Large intestine (tissue), 3 donors: ENCODE measurements around the gene SPOCD1. TPM values are rescaled to one million over a fixed set of nuclear protein-coding genes. Genes with fewer than 3 reads are reported as not detected.
"Not testable (repeated sequence)": the region's sequence is repeated elsewhere in the genome, so short reads cannot be mapped to it uniquely, and the experiment has no call there.

ENCODE experiments used
- DNase-seq, 2 donors: peaks; one replicate each; pipeline versions ENCODE4 v3.0.0 to v3.0.0-alpha.2; 2013
- H3K27ac ChIP-seq: one replicate; pipeline ENCODE4 v1.5.1; 2013; ENCODE audit warnings: low read length
- H3K27me3 ChIP-seq: 2 replicates; pipeline ENCODE4 v1.6.1; 2013; ENCODE audit warnings: low read length; ENCODE audit not compliant: control insufficient read depth, insufficient read depth
- H3K36me3 ChIP-seq: 2 replicates; pipeline ENCODE4 v1.6.1; 2013; ENCODE audit warnings: low read length; ENCODE audit not compliant: control insufficient read depth, insufficient read depth
- H3K4me1 ChIP-seq: one replicate; pipeline ENCODE4 v1.6.1; 2013; ENCODE audit warnings: low read length; ENCODE audit not compliant: control insufficient read depth, insufficient read depth
- H3K4me3 ChIP-seq: one replicate; pipeline ENCODE4 v1.5.1; 2013; ENCODE audit warnings: low read length
- H3K9me3 ChIP-seq: one replicate; pipeline ENCODE4 v1.6.1; 2013; ENCODE audit warnings: mild to moderate bottlenecking, low read depth, low read length, moderate library complexity; ENCODE audit not compliant: control insufficient read depth
- WGBS: methylation state at CpG from one replicate; pipeline ENCODE4 v1.1.5; 2013; ENCODE audit warnings: low lambda C conversion rate; ENCODE audit not compliant: insufficient coverage; 5-methylcytosine and 5-hydroxymethylcytosine counted together
- polyA plus RNA-seq: library from polyadenylated mRNA; unstranded; fragments of 120-200 nt; gene quantifications from one replicate; pipeline ENCODE4 v1.2.1, GENCODE V29; 2013

Gene SPOCD1
- polyA plus RNA-seq, 1 donor: 1.2 TPM

DNA sequence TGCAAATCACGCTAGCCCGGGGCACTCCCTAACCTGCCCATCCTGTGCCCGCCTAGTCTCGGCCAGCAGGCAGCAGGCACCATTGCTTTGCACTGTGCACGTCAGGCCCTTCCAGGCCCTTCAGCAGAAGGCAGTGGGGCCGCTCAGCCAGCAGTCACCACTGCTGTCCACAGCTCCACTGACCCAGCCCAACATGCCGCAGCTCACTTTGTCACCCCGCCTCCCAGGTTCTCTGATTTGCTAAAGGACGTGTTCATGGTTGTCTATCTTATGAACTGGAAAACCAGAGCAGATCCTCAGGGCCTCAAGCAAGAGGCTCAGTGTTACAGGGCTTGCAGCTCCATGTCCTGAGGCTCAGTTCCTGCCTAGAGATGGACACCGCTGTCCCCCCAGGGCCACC, 14.2 kb upstream of the SPOCD1 start:
- Histone ChIP-seq H3K27me3 (no peaks in the 10 kb centered on the region), H3K4me3 (no peak overlapping the region), H3K36me3 (no peaks in the 10 kb centered on the region), H3K27ac (no peak overlapping the region), H3K4me1 (peaks cover 14% of the 10 kb centered on the region), H3K9me3 (no peaks in the 10 kb centered on the region)
- WGBS: no CpG with 5 or more reads among the region's 10 CpGs
- no peak for DNase-seq

DNA sequence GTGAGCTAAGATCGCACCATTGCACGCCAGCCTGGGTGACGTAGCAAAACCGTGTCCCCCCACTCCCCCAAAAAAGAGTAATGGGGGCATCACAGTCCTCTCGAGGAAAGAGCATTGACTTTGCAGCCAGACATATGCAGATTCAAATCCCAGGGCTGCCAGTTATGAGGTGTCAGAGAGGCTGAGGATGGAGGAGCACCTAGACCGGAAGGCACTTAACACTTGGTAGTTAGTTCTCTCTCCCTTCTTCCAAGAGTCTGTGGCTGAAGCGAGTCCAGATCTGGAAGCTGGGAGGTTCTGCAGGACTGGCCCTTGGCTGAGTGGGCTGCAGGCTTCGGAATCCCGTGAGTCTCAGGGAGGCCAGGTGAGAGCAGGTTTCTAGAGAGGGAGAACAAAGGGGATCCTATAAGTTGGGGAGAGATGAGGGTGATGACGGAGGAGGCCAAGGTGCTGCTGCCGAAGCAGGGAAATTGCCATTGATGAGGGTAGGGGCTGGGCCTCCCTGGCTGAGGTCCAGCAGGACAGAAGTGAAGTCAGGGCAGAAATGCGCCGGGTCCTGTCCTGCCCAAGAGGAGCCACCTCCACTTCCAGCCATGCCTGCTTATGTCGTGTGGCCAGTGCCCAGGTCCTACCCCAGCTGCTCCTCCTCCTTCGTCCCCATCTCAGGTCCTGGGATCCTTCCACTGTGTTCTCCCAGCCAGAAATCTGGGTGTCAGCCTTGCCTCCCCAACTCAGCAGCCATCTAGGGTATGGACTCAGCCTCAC, 13.3 kb upstream of the SPOCD1 start:
- DNase-seq: no peak
- H3K27me3 ChIP-seq: no peaks in the 10 kb centered on the region
- H3K36me3 ChIP-seq: no peaks in the 10 kb centered on the region
- peaks cover 14% of the 10 kb centered on the region for H3K4me1 ChIP-seq
- WGBS: no CpG with 5 or more reads among the region's 15 CpGs
- H3K9me3 ChIP-seq: no peaks in the 10 kb centered on the region
- no peak overlapping the region for H3K27ac ChIP-seq
- H3K4me3 ChIP-seq: no peak overlapping the region

DNA sequence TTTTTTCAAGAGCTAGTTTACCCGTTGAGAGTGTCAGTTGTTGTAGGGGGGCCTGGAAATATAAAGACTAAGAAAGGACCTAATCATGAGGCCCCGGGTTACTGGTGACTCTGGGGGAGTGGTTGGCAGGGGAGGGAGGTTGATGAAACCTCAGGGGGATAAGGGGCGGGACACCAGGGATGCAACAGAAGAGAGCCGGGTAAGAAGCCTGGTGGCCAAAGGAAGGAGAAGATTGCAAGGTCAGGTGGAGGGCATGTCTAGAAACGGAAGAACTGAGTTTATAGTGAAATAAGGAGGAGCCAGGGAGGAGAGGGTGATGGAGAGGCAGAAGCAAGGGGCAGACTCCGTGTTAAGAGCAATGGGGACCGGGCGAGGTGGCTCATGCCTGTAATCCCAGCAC, 12.5 kb upstream of the SPOCD1 start:
- Histone ChIP-seq H3K4me1 (peaks cover 14% of the 10 kb centered on the region), H3K36me3 (no peaks in the 10 kb centered on the region), H3K27me3 (no peaks in the 10 kb centered on the region), H3K9me3 (no peaks in the 10 kb centered on the region), H3K4me3 (no peak overlapping the region), H3K27ac (no peak overlapping the region)
- WGBS: 90% methylated on average over 2 of the region's 8 CpGs
- DNase-seq: no peak

DNA sequence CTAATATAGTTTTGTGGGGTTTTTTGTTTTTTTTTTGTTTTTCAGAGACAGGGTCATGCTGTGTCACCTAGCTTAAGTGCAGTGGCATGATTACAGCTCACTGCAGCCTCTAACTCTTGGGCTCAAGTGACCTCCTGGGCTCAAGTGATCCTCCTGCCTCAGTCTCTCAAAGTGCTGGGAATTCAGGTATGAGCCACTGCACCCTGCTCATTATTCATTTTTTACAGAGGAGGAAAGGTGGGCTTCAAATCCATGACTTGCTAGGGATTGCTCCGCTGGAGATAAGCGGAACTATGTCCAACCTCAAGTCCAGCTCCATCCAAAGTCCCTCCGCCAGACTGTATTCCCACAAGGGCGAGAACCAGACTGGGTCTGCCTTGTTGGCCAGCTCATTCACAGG, 8.0 kb upstream of the SPOCD1 start:
- Histone ChIP-seq H3K27me3 (no peaks in the 10 kb centered on the region), H3K4me1 (no peaks in the 10 kb centered on the region), H3K9me3 (no peaks in the 10 kb centered on the region), H3K27ac (no peak overlapping the region), H3K4me3 (no peak overlapping the region), H3K36me3 (no peaks in the 10 kb centered on the region)
- WGBS: no CpG with 5 or more reads among the region's 4 CpGs
- no peak for DNase-seq

DNA sequence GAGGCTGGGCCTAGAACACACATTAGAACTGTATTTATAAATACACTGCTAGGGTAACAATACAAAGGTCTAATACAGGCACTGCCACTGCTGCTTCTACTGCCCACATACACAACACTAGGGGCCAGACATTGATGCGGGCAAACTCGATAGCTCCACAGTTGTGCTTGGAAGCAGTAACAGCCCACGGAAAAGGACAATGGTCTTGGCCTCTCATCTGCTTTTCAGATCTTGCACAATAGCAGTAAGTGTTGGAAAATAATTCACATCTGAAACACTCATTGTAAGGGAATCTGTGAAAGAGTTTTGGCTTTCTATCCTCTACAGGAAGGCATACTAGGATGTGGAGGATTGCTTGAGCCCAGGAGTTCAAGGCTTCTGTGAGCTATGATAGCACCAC, 6.9 kb upstream of the SPOCD1 start:
- WGBS: no CpG with 5 or more reads among the region's 3 CpGs
- H3K27me3 ChIP-seq: no peaks in the 10 kb centered on the region
- no peak for DNase-seq
- H3K9me3 ChIP-seq: no peaks in the 10 kb centered on the region
- H3K4me3 ChIP-seq: no peak overlapping the region
- no peaks in the 10 kb centered on the region for H3K4me1 ChIP-seq
- H3K27ac ChIP-seq: peak overlapping the region; percentile 3
- H3K36me3 ChIP-seq: no peaks in the 10 kb centered on the region

DNA sequence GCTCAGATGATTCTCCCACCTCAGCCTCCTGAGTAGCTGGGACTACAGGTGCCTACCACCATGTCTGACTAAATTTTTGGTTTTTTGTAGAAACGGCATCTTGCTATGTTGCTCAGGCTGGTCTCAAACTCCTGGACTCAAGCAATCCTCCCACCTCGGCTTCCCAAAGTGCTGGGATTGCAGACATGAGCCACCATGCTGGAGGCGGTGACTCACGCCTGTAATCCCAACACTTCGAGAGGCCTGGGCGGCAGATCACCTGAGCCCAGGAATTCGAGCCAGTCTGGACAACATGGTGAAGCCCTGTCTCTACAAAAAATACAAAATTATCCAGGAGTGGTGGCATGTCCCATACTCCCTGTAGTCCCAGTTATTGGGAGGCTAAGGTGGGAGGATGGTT, 4.4 kb upstream of the SPOCD1 start:
- not testable (repeated sequence) for H3K4me3 ChIP-seq, H3K36me3 ChIP-seq, H3K9me3 ChIP-seq, DNase-seq, H3K4me1 ChIP-seq, H3K27me3 ChIP-seq, H3K27ac ChIP-seq
- no CpG with 5 or more reads among the region's 7 CpGs for WGBS

DNA sequence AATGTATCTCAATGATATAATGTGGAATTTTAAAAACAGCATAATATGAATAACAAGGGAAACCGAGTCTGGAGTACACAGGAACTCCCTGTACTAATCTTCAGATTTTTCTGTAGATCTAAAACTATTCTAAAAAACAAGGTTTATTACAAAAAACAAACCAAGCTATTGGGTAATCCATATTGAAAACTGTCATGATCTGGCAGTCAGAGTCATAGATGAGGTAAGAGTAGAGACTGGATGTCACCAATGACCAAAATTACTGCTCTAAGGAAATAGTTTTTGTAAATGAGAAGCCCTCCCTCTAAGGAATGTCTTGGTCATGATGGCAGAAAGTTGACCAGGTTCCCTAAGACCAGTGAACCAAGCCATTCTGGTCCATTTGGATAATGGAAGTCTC, 2.4 kb upstream of the SPOCD1 start:
- no peak for DNase-seq
- no peak overlapping the region for H3K27ac ChIP-seq
- 80% methylated on average over 1 of the region's 1 CpG for WGBS
- peaks cover 4% of the 10 kb centered on the region for H3K9me3 ChIP-seq
- no peak overlapping the region for H3K4me3 ChIP-seq
- H3K4me1 ChIP-seq: peaks cover 7% of the 10 kb centered on the region
- no peaks in the 10 kb centered on the region for H3K36me3 ChIP-seq
- H3K27me3 ChIP-seq: no peaks in the 10 kb centered on the region

DNA sequence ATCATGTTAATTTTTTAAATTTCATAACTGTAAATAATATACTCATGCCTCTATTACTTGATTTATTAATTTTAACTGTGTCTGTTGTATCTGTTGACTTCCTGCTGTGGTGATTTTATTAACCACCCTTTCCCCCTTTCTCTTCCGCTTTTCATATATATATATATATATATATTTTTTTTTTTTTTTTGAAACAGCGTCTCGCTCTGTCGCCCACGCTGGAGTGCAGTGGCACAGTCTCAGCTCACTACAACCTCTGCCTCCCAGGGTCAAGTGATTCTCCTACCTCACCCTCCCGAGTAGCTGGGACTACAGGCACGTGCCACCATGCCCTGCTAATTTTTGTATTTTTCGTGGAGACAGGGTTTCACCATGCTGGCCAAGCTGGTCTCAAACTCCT, 1.1 kb upstream of the SPOCD1 start:
- H3K4me1 ChIP-seq, H3K36me3 ChIP-seq: not testable (repeated sequence)
- 100% methylated on average over 3 of the region's 8 CpGs for WGBS

DNA sequence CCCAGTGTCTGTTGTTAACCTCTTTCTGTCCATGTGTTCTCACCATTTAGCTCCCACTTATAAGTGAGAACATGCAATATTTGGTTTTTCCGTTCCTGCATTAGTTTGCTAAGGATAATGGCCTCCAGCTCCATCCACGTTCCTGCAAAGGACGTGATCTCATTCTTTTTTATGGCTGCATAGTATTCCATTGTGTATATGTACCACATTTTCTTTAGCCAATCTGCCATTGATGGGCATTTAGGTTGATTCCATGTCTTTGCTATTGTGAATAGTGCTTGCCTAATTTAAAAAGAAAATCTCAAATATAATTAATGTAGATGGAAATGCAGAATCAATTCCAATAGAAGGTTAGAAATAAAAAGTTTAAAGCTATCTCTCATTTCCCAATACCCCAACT, 679 bp upstream of the SPOCD1 start:
- H3K4me1 ChIP-seq, H3K4me3 ChIP-seq, DNase-seq, H3K27me3 ChIP-seq, H3K36me3 ChIP-seq, H3K9me3 ChIP-seq, H3K27ac ChIP-seq: not testable (repeated sequence)
- 100% methylated on average over 1 of the region's 3 CpGs for WGBS

More for the DNA sequence above, 1.1 kb upstream of the SPOCD1 start:
- not testable (repeated sequence) for H3K9me3 ChIP-seq, H3K27ac ChIP-seq, H3K4me3 ChIP-seq, DNase-seq, H3K27me3 ChIP-seq

DNA sequence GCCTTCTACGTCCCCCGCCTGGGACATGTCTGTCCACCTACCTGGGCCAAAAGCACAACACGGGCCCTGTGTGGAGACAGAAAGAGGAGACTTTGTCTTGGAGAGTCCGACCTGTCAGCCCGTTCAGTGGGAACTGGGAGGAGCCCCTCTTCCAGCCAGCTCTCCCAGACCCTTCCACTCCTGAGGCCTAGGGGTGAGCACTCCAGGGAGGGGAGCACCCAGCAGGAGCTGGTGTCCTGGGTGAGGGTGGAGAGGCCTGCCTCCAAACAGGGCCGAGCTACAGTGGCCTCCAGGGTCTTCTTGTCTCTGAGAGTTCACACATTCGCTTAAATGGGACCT, 546 bp downstream of the SPOCD1 start:
- no peaks in the 10 kb centered on the region for H3K36me3 ChIP-seq
- no peak overlapping the region for H3K27ac ChIP-seq
- H3K27me3 ChIP-seq: no peaks in the 10 kb centered on the region
- no CpG with 5 or more reads among the region's 7 CpGs for WGBS
- H3K4me1 ChIP-seq: peaks cover 7% of the 10 kb centered on the region
- no peak overlapping the region for H3K4me3 ChIP-seq
- DNase-seq: no peak
- H3K9me3 ChIP-seq: peaks cover 4% of the 10 kb centered on the region

DNA sequence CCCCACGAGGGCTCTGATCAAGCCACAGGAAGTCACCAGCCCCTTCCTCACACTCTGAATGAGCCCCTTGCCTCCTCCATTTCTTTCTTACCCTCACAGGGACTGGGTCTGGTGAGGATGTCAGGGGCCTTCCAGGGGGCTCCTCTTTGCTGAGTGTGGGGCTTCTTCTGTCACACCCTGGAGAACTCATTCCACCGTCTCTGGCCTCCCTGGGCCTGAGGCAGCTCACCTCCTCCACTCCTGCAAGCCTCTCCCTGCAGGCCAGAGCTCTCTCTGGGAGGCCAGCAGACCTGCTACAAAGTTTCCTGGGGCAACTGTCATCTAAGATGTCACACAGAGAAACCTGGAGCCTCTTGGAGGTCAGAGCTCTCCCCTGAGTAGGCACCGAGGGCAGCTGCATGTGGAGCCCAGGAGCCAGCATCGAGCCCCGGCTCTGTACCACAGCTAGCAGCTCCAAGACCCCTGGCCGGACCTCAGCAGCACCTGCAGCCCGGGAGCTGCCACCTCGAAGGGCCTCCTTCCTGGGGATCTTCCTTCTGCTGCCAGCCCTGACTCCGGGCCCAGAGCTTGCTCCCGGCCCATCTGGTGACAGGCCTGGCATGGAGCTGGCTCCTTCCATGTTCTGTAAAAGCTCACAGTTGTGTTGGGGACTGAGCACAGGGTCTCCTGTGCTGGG, 1.1 kb downstream of the SPOCD1 start:
- Histone ChIP-seq H3K27me3 (no peaks in the 10 kb centered on the region), H3K4me3 (no peak overlapping the region), H3K27ac (no peak overlapping the region), H3K36me3 (no peaks in the 10 kb centered on the region), H3K9me3 (peaks cover 4% of the 10 kb centered on the region), H3K4me1 (peaks cover 7% of the 10 kb centered on the region)
- no CpG with 5 or more reads among the region's 10 CpGs for WGBS
- DNase-seq: no peak
